Stimulated activated CD8-positive, alpha-beta memory T cell treated with anti-CD3 and anti-CD28 coated beads, Interleukin-7, amount 100 ng/mL, for 1 hour (primary cell): Measurements from ENCODE around the gene SERPINI1.
"Not testable (repeated sequence)": the region's sequence is repeated elsewhere in the genome, so short reads cannot be mapped to it uniquely, and the experiment has no call there.

Source experiments
- DNase-seq, 2 donors: peaks; one replicate each; pipeline ENCODE4 v3.0.0-alpha.2; 2020; ENCODE audit warnings: low read depth in 2 of 2

Gene SERPINI1

DNA sequence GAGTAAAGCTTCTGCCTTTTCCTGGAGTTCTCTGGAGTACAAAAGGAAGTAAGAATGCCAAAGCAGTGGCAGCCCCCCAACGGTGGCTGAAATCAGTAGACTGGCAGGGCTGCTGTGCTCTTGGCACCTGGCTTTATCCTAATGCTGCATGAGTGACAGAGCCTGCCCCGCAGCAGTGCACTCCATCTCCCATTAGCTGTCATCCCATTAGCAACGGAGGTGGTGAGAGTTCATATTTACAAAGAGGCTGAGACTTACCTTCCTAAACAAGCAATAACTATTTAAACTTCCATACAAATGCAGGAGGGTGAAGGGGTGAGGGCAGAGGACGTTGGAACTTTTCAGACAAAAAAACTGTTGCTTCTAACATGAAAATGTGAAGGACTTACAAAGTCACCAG, 51.9 kb downstream of the SERPINI1 start:
- no peak for DNase-seq

DNA sequence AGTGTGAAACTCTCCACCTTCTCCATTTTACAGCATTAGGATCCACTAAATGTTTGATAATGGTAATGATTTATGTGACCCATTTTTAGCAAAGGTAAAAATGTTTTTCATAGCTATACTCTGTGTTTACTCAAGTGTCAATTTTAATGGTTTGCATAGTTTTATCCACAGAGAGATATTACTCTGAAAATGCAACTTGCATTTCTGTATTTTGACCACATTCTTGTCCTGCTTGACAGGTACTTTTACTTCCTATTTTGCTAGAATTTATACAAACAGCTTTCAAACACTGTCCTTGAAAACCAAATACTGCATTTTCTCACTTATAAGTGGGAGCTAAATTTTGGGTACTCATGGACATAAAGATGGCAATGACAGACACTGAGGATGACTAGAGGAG, 62.9 kb downstream of the SERPINI1 start:
- no peak for DNase-seq

DNA sequence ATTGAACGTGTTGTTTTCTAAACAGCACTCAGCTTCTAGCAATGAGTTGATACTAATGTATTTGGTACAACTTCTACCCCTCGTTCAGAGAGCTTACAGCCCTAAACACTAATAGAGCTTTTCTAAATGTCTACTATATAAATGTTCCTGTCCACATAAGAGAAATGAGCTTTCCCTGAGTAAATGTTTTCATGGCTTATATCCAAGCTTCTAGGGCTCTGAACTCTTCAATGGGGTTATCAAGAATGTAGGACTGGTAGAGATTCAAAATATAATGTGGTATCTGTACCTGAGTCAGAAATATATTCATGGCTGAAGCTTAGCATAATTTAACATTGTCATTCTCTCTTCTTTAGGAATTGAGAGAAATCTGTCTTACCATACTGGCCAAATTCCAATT, 73.4 kb downstream of the SERPINI1 start:
- no peak for DNase-seq

DNA sequence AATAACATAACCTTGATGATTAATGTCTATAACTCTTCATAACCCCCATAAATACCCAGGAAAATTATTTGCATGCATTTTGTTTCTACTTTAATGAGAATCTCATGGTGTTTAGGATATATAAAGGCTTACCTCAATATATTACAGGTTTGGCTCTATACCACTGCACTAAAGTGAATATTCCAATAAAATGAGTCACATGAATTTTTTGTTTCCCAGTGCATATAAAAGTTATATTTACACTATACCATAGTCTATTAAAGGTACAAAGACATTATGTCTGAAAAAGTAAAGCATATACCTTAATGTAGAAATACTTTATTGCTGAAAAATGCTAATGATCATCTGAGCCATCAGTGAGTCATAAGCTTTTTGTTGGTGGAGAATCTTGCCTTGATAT, 74.7 kb downstream of the SERPINI1 start:
- no peak for DNase-seq

DNA sequence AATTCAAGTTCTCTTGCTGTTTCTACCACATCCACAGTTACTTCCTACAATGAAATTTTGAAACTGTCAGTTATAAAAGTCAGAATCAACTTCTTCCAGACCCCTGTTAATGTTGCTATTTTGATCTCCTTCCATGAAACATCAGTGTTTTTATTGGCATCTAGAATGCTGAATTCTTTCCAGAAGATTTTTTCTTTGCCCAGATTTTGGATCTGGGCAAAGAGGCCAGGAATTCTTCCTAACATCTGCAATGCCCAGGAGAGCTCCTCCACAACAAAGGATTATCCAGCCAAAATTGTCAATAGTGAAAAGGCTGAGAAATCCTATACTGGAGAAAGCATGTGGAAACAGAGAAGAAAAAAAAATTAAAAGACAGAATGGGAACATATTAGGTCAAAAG, 75.5 kb downstream of the SERPINI1 start:
- no peak for DNase-seq

DNA sequence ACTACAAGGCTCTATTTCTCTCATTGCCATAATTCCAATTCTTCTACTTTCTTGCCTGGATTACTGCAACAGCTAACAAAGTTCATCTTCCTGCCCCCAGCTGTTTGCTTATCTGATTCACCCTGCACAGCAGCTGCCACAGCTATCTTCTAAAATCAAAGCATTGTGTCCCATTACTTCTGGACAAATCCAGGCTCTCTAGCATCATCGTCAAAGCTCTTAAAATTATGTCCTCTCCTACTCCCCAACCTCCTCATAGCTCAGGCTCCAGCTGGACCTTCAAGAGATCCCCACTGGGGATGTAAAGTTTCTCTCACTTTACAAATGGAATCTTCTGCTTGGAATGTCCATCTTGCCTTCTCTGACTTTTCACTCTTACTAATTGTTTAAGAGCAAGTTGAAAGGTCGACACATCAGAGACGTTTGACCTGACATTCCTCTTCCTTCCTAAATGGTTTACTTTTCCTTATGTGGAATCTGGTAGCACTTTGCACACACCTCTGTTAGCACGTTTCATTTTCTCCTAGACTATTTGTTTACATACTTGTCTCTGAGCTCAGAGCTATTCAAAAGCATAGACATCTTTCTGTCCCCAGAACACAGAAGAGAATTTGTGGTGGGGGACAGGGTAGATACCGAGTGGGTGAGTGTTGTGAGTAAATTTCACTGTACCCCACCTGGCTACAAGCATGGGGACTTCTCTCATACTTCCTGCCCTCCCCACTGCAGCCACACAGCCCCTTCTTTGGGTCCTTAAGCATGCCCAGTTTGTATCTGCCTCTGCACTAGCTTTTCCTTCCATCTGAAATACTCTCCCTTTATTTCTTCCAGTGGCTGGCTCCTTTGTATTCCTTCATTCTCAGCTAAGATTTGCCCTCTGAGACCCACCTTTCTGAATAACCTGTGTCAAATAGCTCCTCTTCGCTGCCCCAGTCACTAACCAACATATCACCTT, 77.9 kb downstream of the SERPINI1 start:
- no peak for DNase-seq

DNA sequence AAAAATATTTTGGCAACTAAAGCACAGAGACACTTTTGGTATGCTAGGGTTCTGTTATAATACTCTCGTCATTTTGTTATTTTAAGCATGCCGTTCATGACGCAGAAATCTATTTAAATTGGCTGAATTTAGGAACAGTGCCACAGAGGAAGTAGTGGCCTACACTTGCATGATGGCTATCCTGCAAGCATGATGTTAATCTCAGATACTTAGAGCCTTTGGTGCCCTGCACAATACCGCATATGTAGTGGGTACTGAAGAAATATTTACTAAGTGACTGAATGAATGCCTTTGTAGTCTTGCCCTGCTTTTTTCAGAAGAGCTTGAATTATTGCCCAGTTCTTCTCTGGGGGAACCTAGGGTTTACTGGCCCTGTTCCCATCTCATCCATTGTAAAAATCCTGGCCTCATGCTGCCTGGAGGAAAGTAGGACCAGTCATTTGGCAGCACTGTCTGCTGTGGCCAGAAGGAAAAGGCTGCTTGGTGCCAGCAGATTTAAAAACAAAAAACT, 79.0 kb downstream of the SERPINI1 start:
- no peak for DNase-seq

DNA sequence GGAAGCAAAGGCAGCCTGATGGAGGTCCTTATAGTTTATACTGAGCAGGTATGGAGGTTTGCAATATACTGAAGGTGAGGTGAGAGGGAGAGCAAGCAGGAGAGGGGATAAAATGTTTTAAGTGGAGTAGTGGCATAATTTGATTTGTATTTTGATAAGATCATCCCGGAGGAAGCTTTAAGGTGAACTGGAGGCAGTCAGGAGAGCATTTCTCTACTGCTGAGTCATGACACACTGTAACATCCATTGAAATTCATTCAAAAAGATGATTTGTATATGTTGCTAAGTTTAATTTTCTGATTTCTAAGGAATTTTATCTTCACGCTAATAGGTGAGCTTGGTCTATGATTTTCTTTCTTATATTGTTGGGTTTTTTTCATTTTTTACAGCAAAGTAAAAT, 81.4 kb downstream of the SERPINI1 start:
- no peak for DNase-seq

DNA sequence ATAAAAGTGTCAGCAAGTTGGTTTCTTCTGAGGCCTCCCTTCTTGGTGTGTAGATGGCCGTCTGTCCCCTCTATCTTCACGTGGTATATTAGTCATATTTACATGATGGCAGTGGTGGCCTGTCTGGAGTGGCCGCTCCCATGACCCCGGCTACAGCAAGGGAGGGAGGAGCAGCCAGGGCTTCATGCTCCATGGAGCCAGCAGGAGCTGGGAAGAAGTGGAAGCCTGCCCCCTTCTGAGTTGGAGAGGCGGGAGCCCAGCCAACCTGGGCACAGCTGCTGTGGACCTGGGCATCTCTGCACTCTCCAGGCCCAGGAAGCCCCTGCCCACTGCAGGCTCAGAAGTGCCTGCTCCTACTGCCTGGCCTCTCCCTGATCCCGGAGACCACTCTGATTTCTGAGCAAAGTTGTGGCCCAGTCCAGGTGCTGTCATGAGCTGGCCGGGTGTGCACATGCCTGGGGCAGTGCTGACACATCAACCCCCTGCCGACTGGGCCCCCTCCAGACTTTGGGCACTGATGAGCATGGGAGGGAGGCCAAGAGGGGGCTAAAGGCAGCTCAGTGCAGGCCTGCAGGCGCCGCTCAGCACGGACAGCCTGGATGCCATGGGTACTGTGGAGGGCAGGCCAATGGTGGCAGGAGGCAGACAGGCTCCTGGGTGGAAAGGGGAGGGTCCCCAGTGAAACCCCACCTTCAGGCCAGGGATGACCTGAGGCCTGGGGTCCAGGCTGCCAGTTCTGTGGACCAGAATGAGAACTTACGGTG, 84.8 kb downstream of the SERPINI1 start:
- no peak for DNase-seq

DNA sequence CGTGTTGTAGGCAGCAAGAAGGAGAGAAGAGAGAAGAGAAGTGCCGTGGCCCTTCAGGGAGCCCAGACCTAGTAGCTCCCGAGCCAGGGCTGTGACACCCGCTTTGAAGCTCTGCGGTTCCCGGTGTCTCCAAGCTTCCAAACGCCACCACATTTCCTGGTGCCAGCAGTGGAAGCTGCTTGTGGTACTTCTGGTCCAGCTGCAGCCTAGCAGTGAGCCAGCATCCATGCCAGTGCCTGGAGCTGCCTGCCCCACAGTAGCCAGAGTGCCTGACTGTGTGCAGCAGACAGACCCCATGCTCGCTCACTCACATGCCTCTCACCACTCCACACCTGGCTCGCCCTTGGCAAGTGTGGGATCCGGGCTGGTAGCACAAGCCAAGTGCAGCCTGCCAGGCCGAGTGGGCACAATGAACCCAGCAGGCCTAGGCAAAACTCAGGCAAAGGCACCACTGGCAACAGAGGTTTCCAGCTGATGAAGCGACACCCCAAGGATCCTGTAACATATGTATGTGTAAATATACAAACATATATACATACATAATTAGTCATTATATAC, 85.8 kb downstream of the SERPINI1 start:
- no peak for DNase-seq

DNA sequence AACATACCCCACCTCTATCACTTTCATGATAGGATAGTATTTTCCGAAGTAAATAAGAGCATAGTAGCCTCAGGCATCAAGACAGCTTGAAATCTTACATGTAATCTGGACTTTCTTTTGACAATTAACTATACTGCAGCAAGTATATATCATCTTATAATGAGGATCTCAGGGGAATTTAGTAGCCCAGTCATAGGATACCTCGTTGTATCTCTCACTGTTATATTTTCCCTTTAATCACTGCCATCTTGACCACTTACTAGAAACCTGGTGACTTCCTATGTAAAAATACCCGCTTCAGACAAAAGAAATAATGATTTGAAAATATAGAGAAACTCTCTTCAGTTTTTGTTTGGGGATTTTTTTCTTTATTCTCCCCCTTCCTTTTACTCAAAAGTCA, 88.2 kb downstream of the SERPINI1 start:
- no peak for DNase-seq

DNA sequence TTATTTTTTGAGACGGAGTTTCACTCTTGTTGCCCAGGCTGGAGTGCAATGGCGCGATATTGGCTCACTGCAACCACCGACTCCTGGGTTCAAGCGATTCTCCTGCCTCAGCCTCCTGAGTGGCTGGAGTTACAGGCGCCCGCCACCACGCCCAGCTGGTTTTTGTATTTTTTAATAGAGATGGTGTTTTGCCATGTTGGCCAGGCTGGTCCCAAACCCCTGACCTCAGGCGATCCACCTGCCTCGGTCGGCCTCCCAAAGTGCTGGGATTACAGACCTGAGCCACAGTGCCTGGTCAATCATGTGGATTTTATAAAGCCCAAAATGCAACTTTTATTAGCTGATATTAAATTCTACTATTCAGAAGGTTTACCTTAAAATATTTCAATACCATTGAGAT, 92.1 kb downstream of the SERPINI1 start:
- not testable (repeated sequence) for DNase-seq

DNA sequence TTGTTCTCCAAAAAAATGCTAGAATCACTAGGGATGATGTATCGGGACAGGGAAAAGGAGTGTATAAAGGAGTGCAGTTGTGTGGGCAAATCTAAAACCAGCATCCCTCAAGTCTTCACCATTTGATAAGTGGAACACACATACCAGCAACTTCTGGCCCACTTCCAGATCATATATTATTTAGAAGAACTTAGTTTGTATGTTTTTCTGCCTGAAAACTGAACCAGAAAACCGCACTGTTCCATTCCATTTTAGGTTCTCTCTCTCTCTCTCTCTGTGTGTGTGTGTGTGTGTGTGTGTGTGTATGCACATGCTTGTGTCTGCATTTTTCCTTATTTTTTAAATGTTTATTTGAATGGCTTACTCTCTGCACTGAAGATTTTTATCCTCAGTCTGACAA, 93.5 kb downstream of the SERPINI1 start:
- no peak for DNase-seq

DNA sequence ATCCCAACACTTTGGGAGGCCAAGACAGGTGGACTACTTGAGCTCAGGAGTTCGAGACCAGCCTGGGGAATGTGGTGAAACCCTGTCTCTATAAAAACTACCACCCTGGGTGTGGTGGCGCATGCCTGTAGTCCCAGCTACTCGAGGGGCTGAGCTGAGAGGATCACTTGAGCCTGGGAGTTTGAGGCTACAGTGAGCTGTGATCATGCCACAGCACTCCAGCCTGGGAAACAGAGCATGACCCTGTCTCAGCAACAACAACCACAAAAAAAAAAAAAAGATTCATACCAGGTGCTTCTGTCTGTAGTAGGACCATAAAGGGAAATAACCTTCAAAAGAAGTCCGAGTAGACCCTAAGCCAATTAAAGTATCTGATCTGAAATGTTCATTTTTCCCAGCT, 94.5 kb downstream of the SERPINI1 start:
- DNase-seq, result no peak

DNA sequence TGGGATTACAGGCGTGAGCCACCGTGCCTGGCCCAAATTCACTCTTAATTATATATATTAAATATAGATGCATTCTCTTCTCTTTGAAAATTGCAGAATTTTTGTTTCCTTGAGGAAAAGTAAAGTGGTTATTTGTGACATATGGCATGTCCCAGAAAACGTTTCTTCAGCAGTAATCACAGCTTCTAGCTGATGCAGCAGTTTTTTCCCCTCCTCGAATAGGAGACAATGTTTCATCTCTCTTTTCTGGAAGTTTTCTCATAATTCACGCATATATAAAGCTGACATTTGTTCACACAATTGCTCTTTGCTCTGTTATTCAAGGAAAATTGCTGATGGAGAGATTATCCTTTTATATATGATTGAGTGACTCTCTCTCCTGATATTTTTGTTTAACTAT, 99.8 kb downstream of the SERPINI1 start:
- DNase-seq, result no peak

DNA sequence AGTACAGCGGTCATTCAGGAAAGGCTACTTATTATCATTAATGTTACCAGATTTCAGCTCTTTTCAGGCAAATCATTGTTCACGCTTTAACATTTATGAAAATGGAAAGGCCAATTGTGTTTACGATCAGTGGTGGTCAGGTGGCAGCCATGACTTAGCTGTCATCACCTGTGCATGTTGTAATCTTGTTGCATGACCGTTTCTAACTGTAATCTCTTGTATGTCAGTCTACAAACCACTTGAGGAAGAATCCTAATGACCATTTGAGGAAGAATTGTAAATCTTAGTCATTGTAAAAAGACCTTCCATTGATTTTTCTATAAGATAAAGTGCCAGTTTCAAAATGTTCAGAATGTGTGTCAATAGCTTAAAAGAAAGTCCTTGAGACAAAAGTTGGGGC, 100.4 kb downstream of the SERPINI1 start:
- no peak for DNase-seq

DNA sequence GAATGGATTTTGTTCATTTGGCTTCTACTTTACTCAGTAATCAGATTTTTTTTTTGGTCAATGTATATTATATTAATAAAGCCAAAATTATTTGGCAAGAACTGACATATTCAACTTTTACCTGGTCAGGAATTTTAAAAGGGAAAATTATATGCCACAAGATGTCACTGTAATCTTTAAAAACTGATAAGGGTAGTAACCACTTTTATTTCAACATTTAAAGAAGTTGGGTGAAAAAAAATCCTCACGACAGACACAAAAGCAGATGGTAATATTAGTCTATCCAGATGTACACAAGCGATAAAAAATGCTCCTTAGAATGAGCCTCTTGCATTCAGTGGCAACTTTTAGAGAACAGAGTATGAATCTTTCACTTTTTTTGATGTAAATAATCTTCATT, 101.9 kb downstream of the SERPINI1 start:
- DNase-seq, result no peak

DNA sequence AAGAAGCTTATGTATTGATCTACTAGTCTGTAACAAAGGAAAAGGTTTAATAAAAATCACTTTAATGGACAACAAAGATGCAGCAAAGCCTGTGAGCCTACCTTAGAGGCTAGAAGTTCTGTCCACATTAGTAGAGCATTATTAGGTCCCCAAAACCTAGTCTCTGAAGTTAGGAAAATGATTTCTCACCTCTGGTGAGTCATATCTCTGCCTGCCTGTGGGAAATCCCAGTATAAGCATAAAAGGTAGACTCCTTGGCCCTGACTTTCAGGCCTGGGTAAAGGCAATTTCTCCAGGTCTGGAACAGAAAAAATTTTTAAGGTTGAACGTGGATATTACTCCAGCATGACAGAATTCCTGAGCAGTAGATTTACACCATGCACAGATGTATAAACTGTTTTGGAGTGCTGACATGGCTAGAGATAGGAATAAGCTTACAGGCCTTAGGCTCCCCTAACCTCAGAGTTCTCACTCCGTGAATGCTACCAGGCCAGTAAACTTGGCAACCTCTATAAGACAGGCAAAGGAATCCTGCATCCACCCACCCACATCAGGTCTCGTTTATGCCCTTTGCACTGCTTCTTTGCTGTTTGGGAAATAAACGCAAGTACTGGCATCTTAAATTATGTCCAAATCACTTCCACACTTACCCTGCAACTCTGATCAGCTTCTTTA, 104.1 kb downstream of the SERPINI1 start:
- no peak for DNase-seq

DNA sequence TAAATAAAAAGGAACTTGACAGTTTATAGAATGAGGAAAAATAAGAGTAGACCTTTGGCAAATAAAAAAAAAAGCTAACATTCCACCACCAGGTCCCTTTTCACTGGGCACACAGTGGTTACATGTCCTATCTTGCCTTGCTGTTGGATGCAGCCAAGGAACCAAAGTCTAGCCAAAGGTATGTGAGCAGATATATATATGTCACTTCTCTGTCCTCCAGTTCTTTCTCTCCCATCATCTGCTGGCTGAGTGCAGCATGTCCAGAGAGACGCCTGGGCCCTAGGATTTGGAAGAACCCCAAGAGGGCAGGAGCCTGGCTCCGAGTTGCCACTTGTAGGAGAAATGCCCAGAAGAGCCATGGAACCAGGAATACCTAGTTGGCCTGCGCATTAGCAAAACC, 104.7 kb downstream of the SERPINI1 start:
- no peak for DNase-seq

DNA sequence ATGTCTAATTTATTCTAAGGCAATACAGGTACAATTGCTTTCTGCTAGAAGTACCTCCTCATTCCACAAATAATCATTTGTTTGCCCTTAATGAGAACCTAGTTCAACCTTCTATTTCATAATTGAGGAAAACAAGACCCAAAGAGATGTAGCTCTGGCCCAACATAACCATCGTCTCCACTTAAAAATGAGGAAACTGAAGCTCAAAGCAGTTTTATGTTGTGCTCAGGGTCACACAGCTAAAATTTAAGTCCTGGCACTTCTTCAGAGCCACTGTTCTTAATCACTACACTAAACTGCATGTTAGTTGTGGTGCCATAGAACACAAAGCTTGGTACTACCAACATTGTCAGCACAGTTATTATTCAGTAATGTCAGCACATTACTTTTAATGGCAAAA, 108.0 kb downstream of the SERPINI1 start:
- no peak for DNase-seq

DNA sequence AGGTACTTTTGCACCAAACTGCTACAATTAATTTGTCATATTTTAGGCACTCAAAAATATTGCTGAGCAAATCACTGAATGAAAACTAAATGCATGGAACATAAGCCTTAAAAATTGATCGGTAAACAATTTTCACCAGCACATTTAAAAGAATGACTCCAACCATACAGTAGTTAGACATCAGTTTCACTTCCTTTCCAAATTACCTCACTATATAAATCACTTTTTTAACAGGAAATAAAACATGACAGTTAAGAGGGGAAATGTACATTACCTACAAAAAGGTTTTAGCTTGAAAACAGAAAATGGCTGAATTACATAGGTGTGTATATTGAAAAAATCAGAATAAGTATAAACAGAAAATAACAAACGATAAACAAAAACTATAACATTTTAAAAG, 108.4 kb downstream of the SERPINI1 start:
- DNase-seq, result no peak

DNA sequence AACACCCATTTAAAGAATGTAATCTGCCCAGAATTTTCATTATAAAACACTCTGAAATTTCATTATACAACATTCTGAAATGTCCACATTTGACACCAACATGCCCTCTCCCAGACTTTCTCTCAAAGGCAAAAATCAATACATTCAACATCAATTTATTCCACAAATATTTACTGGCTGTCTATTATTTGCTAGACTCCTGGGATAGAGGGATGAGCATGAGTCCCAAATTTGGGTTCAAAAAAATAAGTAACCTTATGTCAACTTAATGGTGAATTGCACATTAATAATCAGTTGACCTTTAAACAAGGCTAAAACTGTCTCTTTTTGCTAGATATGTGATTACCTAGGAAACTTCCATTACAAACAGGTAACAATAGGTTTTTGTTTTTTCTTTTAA, 109.0 kb downstream of the SERPINI1 start:
- DNase-seq, result no peak
